SK-N-SH (cell line): Measurements from ENCODE around the gene FGGY.

Experiments used
- CHD2 ChIP-seq: fragments of 150-350 bp; IDR thresholded peaks from 2 replicates; pipeline ENCODE4 v1.6.1; 2018; ENCODE audit warnings: low read length; ENCODE audit not compliant: partially characterized antibody
- EZH2phosphoT487 ChIP-seq: fragments of 200-600 bp; sonication (generic); IDR thresholded peaks from 2 replicates; pipeline ENCODE4 v1.6.1; 2017; ENCODE audit warnings: low read depth, mixed run types, mild to moderate bottlenecking, antibody characterized with exemption, moderate library complexity, borderline replicate concordance
- FOXM1 ChIP-seq: IDR thresholded peaks from 2 replicates; pipeline ENCODE4 v1.4.0; 2012; ENCODE audit warnings: low read depth, mild to moderate bottlenecking
- GATA2 ChIP-seq: sonication (generic); formaldehyde crosslinking; IDR thresholded peaks from 2 replicates; pipeline ENCODE4 v1.5.0; 2020; ENCODE audit warnings: mild to moderate bottlenecking, missing genetic modification reagents
- POLR2AphosphoS5 ChIP-seq: IDR thresholded peaks from 2 replicates; pipeline ENCODE4 v1.6.1; 2012; ENCODE audit warnings: low read depth, low read length
- RAD21 ChIP-seq: IDR thresholded peaks from 2 replicates; pipeline ENCODE4 v1.6.1; 2012; ENCODE audit warnings: mild to moderate bottlenecking, low read length
- RFX5 ChIP-seq: IDR thresholded peaks from 2 replicates; pipeline ENCODE4 v1.6.1; 2012; ENCODE audit warnings: mild to moderate bottlenecking, improper control_type of control experiment, low read length
- RXRA ChIP-seq: IDR thresholded peaks from 2 replicates; pipeline ENCODE4 v1.4.0; 2012; ENCODE audit warnings: low read depth, mild to moderate bottlenecking, borderline replicate concordance
- SMC3 ChIP-seq: IDR thresholded peaks from 2 replicates; pipeline ENCODE4 v1.6.1; 2012; ENCODE audit warnings: low read depth, low read length, improper control_type of control experiment
- TEAD4 ChIP-seq: IDR thresholded peaks from 2 replicates; pipeline ENCODE4 v1.4.0; 2012; ENCODE audit warnings: mild to moderate bottlenecking, borderline replicate concordance; ENCODE audit not compliant: insufficient read depth
- YY1 ChIP-seq: IDR thresholded peaks from 2 replicates; pipeline ENCODE4 v1.4.0; 2012; ENCODE audit warnings: low read depth, mild to moderate bottlenecking
- TF ChIP-seq, protein P1 (sequence below): fragments of 200-600 bp; sonication (generic); IDR thresholded peaks from 2 replicates; pipeline ENCODE4 v1.6.1; 2017; ENCODE audit warnings: antibody characterized with exemption, mild to moderate bottlenecking, moderate library complexity
- TF ChIP-seq, protein P2 (sequence below): IDR thresholded peaks from 2 replicates; pipeline ENCODE4 v1.6.1; 2012; ENCODE audit warnings: mild to moderate bottlenecking, low read depth, low read length, moderate library complexity
- TF ChIP-seq, protein P3 (sequence below): IDR thresholded peaks from 2 replicates; pipeline ENCODE4 v1.4.0; 2012; ENCODE audit warnings: low read depth

DNA sequence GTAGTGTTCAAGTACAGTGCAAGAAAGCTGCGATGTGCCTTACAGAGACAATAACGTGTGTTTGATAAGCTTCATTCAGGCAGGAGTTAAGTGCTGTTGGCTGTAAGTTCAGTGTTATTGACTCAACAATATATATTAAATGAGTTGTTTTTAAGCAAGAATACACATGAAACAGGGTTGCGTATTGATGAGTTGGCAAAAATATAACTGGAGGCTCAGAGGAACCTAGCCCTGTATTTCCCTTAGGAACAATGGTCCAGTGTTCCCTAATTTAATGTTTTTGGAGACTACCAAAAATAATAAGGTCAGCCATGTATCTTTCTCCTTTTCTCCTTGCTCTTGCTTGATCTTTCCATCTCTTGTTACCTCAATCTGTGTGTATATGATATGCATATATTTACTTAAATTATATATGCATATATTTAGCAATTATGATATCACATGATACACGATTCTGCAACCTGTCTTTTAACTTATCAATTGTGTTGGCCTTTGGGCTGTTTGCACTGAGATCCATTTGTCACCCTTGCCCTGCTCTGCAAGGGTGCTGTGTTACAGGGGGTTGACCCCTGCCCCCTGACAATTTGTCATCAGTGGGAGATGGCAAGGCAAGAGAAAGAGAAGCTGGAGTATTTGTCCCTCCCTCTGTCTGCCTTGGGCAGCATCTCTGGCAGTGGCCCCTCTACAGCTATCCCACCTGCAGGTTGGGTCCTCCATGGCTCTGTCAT lies 109.7 kb downstream of the FGGY start:
- TF ChIP-seq, protein P1, sequence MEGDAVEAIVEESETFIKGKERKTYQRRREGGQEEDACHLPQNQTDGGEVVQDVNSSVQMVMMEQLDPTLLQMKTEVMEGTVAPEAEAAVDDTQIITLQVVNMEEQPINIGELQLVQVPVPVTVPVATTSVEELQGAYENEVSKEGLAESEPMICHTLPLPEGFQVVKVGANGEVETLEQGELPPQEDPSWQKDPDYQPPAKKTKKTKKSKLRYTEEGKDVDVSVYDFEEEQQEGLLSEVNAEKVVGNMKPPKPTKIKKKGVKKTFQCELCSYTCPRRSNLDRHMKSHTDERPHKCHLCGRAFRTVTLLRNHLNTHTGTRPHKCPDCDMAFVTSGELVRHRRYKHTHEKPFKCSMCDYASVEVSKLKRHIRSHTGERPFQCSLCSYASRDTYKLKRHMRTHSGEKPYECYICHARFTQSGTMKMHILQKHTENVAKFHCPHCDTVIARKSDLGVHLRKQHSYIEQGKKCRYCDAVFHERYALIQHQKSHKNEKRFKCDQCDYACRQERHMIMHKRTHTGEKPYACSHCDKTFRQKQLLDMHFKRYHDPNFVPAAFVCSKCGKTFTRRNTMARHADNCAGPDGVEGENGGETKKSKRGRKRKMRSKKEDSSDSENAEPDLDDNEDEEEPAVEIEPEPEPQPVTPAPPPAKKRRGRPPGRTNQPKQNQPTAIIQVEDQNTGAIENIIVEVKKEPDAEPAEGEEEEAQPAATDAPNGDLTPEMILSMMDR: no peak
- TF ChIP-seq RXRA (no peak), POLR2AphosphoS5 (no peak), GATA2 (CRISPR knock-in tag) (no peak), CHD2 (no peak), FOXM1 (no peak), TEAD4 (no peak), YY1 (no peak), SMC3 (no peak), RAD21 (no peak), EZH2phosphoT487 (no peak), RFX5 (no peak)
- TF ChIP-seq, protein P2, sequence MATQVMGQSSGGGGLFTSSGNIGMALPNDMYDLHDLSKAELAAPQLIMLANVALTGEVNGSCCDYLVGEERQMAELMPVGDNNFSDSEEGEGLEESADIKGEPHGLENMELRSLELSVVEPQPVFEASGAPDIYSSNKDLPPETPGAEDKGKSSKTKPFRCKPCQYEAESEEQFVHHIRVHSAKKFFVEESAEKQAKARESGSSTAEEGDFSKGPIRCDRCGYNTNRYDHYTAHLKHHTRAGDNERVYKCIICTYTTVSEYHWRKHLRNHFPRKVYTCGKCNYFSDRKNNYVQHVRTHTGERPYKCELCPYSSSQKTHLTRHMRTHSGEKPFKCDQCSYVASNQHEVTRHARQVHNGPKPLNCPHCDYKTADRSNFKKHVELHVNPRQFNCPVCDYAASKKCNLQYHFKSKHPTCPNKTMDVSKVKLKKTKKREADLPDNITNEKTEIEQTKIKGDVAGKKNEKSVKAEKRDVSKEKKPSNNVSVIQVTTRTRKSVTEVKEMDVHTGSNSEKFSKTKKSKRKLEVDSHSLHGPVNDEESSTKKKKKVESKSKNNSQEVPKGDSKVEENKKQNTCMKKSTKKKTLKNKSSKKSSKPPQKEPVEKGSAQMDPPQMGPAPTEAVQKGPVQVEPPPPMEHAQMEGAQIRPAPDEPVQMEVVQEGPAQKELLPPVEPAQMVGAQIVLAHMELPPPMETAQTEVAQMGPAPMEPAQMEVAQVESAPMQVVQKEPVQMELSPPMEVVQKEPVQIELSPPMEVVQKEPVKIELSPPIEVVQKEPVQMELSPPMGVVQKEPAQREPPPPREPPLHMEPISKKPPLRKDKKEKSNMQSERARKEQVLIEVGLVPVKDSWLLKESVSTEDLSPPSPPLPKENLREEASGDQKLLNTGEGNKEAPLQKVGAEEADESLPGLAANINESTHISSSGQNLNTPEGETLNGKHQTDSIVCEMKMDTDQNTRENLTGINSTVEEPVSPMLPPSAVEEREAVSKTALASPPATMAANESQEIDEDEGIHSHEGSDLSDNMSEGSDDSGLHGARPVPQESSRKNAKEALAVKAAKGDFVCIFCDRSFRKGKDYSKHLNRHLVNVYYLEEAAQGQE: no peak
- TF ChIP-seq, protein P3, sequence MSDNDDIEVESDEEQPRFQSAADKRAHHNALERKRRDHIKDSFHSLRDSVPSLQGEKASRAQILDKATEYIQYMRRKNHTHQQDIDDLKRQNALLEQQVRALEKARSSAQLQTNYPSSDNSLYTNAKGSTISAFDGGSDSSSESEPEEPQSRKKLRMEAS: no peak
